ENCODE data around the gene ATP6V1G2. TPM values are rescaled to one million over a fixed set of nuclear protein-coding genes. Genes with fewer than 3 reads are reported as not detected.

Gene ATP6V1G2
- total and polyA plus RNA-seq, 2 of the 8 experiments (the other 6 are each of a cell fraction or from before 2014, with no cell fraction given), result 3.0 to 5.7 TPM

DNA sequence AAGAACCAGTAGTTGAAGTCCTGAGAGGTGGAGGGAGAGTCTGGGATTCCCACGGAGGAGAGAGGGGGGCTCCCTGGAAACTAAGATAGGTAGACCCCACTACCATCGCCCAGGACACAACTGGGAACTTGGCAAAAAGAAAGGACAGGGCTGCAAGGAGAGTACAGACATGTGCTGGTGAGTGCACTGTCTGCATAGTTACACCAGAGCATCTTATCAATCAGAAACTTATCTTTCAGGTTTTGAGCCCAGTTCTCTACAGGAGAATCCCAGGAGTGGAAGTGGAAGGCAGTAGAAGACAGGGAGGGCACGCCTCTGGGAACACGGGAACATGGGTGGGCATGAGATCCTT is 13.2 kb upstream of the ATP6V1G2 start (continued):
- TF ChIP-seq CBX8 (IDR thresholded peaks at IDR 0.05; ENCODE audit: borderline replicate concordance, low read depth, low read length) (no peak), BCL11A (IDR thresholded peaks at IDR 0.05; ENCODE audit: low read depth in 2 of 2, low read length in 2 of 2) (no peak), GTF2F1 (IDR thresholded peaks at IDR 0.05; ENCODE audit: borderline replicate concordance, low read depth, low read length) (no peak)
- TF ChIP-seq, protein P1, sequence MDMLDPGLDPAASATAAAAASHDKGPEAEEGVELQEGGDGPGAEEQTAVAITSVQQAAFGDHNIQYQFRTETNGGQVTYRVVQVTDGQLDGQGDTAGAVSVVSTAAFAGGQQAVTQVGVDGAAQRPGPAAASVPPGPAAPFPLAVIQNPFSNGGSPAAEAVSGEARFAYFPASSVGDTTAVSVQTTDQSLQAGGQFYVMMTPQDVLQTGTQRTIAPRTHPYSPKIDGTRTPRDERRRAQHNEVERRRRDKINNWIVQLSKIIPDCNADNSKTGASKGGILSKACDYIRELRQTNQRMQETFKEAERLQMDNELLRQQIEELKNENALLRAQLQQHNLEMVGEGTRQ (IDR thresholded peaks at IDR 0.05; ENCODE audit: low read length), result no peak

Data from H1 (cell line).